HuH-7 (cell line): Measurements from ENCODE around the gene NEUROG1.

Source experiments
- DNase-seq: peaks from one replicate; pipeline ENCODE4 v3.0.0; 2011; ENCODE audit warnings: low spot score

Gene NEUROG1

GRCh38 chr5:135564331-135564730, 28.6 kb upstream of the NEUROG1 start:
- DNase-seq = no peak

GRCh38 chr5:135561266-135561665, 25.5 kb upstream of the NEUROG1 start:
- no peak for DNase-seq

- peak; percentile 79 for DNase-seq
These were observed 25.1 kb upstream of the NEUROG1 start for GRCh38 chr5:135560858-135561257.

- DNase-seq = no peak
These were observed 23.6 kb upstream of the NEUROG1 start for GRCh38 chr5:135559354-135559753.

- no peak for DNase-seq
These were observed 21.5 kb upstream of the NEUROG1 start for GRCh38 chr5:135557076-135557838.

GRCh38 chr5:135556620-135557019, 20.9 kb upstream of the NEUROG1 start:
- no peak for DNase-seq

- DNase-seq = no peak
These were observed 19.8 kb upstream of the NEUROG1 start for GRCh38 chr5:135555530-135555929.

- peak; percentile 63 for DNase-seq
These were observed 18.1 kb upstream of the NEUROG1 start for GRCh38 chr5:135553688-135554462.

GRCh38 chr5:135551593-135552447, 16.1 kb upstream of the NEUROG1 start:
- DNase-seq = peak; percentile 77

- no peak for DNase-seq
These were observed 13.6 kb upstream of the NEUROG1 start for GRCh38 chr5:135549413-135549812.

- DNase-seq = no peak
These were observed 12.0 kb upstream of the NEUROG1 start for GRCh38 chr5:135547590-135548254.

- no peak for DNase-seq
These were observed 11.1 kb upstream of the NEUROG1 start for GRCh38 chr5:135546912-135547311.

GRCh38 chr5:135546101-135546500, 10.3 kb upstream of the NEUROG1 start:
- no peak for DNase-seq

- no peak for DNase-seq
These were observed 9.3 kb upstream of the NEUROG1 start for GRCh38 chr5:135545099-135545498.

GRCh38 chr5:135543485-135544304, 7.9 kb upstream of the NEUROG1 start:
- no peak for DNase-seq

GRCh38 chr5:135543001-135543484, 7.3 kb upstream of the NEUROG1 start:
- no peak for DNase-seq

GRCh38 chr5:135541807-135542502, 6.2 kb upstream of the NEUROG1 start:
- DNase-seq = no peak

- DNase-seq = no peak
These were observed 3.8 kb upstream of the NEUROG1 start for GRCh38 chr5:135539430-135540005.

GRCh38 chr5:135538261-135538660, 2.5 kb upstream of the NEUROG1 start:
- no peak for DNase-seq

GRCh38 chr5:135537745-135538144, 2.0 kb upstream of the NEUROG1 start:
- DNase-seq = no peak
